Fibroblast of lung (primary cell): ENCODE results near the gene ANKRD6.

Experiments used
- CTCF ChIP-seq, 2 donors: IDR thresholded peaks in 1 of 2; conservative IDR thresholded peaks in 1 of 2; 1 replicate in 1 of 2; 2 replicates in 1 of 2; pipeline ENCODE4 v1.5.1; 2011 to 2012; ENCODE audit warnings: low read length in 2 of 2, control low read depth in 1 of 2, inconsistent platforms in 1 of 2, low read depth in 1 of 2, mild to moderate bottlenecking in 1 of 2
- EZH2 ChIP-seq: IDR thresholded peaks from 2 replicates; pipeline ENCODE4 v1.5.1; 2012; ENCODE audit warnings: low read length, control low read depth, mild to moderate bottlenecking; ENCODE audit errors: missing control alignments

DNA sequence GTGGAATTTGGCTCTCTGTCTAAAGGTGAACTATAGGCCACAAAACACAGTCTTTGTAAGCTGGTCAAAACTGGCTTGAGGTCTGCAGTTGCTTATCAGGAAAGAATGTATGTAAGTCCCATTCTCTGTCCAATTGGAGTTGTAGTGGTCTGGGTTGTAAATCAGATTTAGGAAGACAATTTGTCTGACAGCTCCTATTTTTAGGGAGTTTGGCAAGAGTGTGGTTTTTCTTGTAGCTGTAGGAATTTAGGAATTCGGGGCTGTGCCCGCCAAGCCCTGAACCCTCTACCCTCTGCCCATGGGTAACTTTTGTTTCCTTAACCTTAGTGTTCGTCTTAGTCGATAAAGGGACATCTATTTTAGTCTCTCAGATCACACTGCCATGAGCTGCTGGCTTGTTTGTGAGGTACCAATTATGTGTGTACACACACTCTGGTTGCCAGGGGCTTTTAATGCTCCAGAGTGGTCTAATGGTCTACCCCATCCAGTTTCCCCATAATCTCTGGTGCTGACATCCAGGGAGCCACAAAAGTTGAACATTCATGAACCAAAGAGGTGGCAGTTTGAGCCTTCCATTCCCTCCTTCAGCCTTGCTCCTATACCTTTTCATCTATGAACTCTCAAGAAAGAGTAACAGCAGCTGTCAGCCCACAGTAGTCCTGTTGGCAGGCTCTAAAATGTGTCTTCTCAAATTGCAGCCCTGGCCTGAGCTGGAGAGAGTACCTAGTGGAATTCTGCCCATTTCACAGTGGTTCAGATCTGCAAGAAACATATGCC is 93.0 kb downstream of the ANKRD6 start:
- TF ChIP-seq CTCF (conservative IDR thresholded peaks at IDR 0.05 in 1 of 2, IDR thresholded peaks at IDR 0.05 in 1 of 2; ENCODE audit: low read depth in 1 of 2, low read length in 2 of 2) (no peak), EZH2 (no peak)
